Trophoblast cell (in vitro differentiated cells and primary cell): Measurements from ENCODE around the gene UTY.

Source experiments
- DNase-seq, 2 donors: peaks; one replicate each; pipeline ENCODE4 v3.0.0-alpha.2; 2016
- H2AFZ ChIP-seq: 2 replicates; pipeline ENCODE4 v1.6.1; 2013; ENCODE audit warnings: low read length, moderate library complexity, mild to moderate bottlenecking; ENCODE audit not compliant: insufficient read depth, poor library complexity
- H2AK5ac ChIP-seq: 2 replicates; pipeline ENCODE4 v1.6.1; 2013; ENCODE audit warnings: mild to moderate bottlenecking, low read length
- H2BK120ac ChIP-seq: 2 replicates; pipeline ENCODE4 v1.6.1; 2013; ENCODE audit warnings: low read length, mild to moderate bottlenecking, moderate library complexity; ENCODE audit not compliant: insufficient read depth, poor library complexity
- H2BK12ac ChIP-seq: 2 replicates; pipeline ENCODE4 v1.6.1; 2013; ENCODE audit warnings: mild to moderate bottlenecking, low read length, moderate library complexity
- H2BK5ac ChIP-seq: 2 replicates; pipeline ENCODE4 v1.6.1; 2013; ENCODE audit warnings: low read length, low read depth, moderate library complexity, mild to moderate bottlenecking; ENCODE audit not compliant: poor library complexity
- H3K14ac ChIP-seq: 2 replicates; pipeline ENCODE4 v1.6.1; 2013; ENCODE audit warnings: mild to moderate bottlenecking, low read length
- H3K18ac ChIP-seq: 2 replicates; pipeline ENCODE4 v1.6.1; 2013; ENCODE audit warnings: mild to moderate bottlenecking, low read length
- H3K23ac ChIP-seq: 2 replicates; pipeline ENCODE4 v1.6.1; 2013; ENCODE audit warnings: low read length
- H3K27ac ChIP-seq: 2 replicates; pipeline ENCODE4 v1.5.1; 2013; ENCODE audit warnings: low read depth, mild to moderate bottlenecking, inconsistent platforms, low read length, moderate library complexity
- H3K27me3 ChIP-seq: 2 replicates; pipeline ENCODE4 v1.6.1; 2013; ENCODE audit warnings: inconsistent platforms, mild to moderate bottlenecking, low read length, moderate library complexity; ENCODE audit not compliant: insufficient read depth
- H3K36me3 ChIP-seq, 2 experiments: 1 replicate in 1 of 2; 2 replicates in 1 of 2; pipeline ENCODE4 v1.6.1; 2013; ENCODE audit warnings: low read length in 2 of 2, mild to moderate bottlenecking in 2 of 2, moderate library complexity in 1 of 2; ENCODE audit not compliant: insufficient read depth in 2 of 2, control insufficient read depth in 1 of 2
- H3K4ac ChIP-seq: 2 replicates; pipeline ENCODE4 v1.6.1; 2013; ENCODE audit warnings: low read depth, mild to moderate bottlenecking, low read length, moderate library complexity
- H3K4me1 ChIP-seq, 2 experiments: 1 replicate in 1 of 2; 2 replicates in 1 of 2; pipeline ENCODE4 v1.6.1; 2013; ENCODE audit warnings: low read length in 2 of 2, mild to moderate bottlenecking in 2 of 2, moderate library complexity in 1 of 2; ENCODE audit not compliant: insufficient read depth in 2 of 2, control insufficient read depth in 1 of 2
- H3K4me2 ChIP-seq: 2 replicates; pipeline ENCODE4 v1.6.1; 2013; ENCODE audit warnings: inconsistent platforms, mild to moderate bottlenecking, low read length, moderate library complexity
- H3K4me3 ChIP-seq: 2 replicates; pipeline ENCODE4 v1.5.1; 2013; ENCODE audit warnings: mild to moderate bottlenecking, low read depth, low read length, inconsistent platforms
- H3K79me1 ChIP-seq: one replicate; pipeline ENCODE4 v1.6.1; 2013; ENCODE audit warnings: low read length
- H3K79me2 ChIP-seq: 2 replicates; pipeline ENCODE4 v1.6.1; 2013; ENCODE audit warnings: low read length, mild to moderate bottlenecking; ENCODE audit not compliant: control insufficient read depth, insufficient read depth, poor library complexity
- H3K9ac ChIP-seq: 2 replicates; pipeline ENCODE4 v1.6.1; 2013; ENCODE audit warnings: mild to moderate bottlenecking, low read length
- H3K9me3 ChIP-seq: 2 replicates; pipeline ENCODE4 v1.6.1; 2013; ENCODE audit warnings: low read depth, mild to moderate bottlenecking, control low read depth, inconsistent platforms, low read length; ENCODE audit not compliant: insufficient read depth
- H4K12ac ChIP-seq: 2 replicates; pipeline ENCODE4 v1.6.1; 2013; ENCODE audit warnings: low read depth, mild to moderate bottlenecking, low read length, moderate library complexity
- H4K8ac ChIP-seq: 2 replicates; pipeline ENCODE4 v1.6.1; 2013; ENCODE audit warnings: low read depth, mild to moderate bottlenecking, low read length, moderate library complexity
- H4K91ac ChIP-seq: one replicate; pipeline ENCODE4 v1.6.1; 2013; ENCODE audit warnings: low read depth, mild to moderate bottlenecking, low read length, moderate library complexity
- WGBS: extraction: QIAGEN DNeasy Blood & Tissue Kit; methylation state at CpG from one replicate; pipeline ENCODE4 v1.1.7; 2013; ENCODE audit warnings: missing lambda C conversion rate; ENCODE audit not compliant: insufficient read length, insufficient coverage; ENCODE audit errors: extremely low coverage; 5-methylcytosine and 5-hydroxymethylcytosine counted together

UTY gene

DNA sequence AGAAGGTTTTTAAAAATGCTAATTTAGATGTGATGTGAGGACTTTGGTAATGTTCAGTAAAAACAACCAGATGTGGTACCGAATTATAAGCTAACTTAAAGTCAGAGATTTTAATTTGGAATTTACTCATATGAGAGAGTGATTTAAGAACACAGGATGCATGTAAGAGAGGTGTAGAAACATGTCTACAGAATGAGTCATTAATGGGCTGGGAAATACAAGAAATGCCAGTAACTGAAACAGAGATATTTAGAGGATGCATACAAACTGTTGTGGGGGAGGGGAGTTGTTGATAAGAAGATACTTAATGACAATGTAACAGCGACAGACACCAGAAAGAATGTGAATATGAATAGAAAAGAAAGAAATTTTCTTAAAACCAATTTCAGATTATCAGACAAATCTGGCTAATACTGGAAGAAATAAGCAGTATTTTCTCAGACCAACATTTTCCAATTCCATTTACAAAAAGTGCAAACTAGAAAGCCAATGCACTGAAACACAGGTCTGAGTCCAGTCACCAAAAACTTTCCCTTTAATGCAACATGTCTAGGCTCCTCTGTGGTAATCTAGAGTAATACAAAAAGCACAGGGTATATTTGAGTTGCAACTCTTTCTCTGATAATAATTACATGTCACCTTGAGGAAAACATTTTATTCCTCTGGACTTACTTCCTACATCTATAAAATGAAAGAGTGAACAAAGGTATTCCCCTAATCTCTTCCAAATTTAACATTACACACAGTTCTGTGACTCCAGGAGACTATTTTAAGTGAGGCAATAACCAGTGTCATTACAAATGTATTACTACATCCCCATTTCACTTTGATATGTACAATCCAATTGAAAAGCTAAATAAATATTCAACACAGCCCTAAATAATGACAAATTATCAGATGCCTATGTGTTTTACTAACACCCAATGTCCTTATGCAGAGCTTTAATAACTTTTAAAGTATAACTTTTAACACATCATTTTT is 117.9 kb downstream of the UTY start:
- Histone ChIP-seq H3K4me3 (no peak overlapping the region), H2AK5ac (no peak overlapping the region), H3K9ac (no peak overlapping the region), H2AFZ (no peak overlapping the region), H3K27ac (no peak overlapping the region), H3K18ac (no peak overlapping the region), H4K91ac (no peak overlapping the region), H3K4me2 (no peak overlapping the region), H2BK12ac (no peak overlapping the region), H3K14ac (no peak overlapping the region), H4K8ac (no peak overlapping the region), H3K79me2 (no peaks in the 10 kb centered on the region), H3K9me3 (no peaks in the 10 kb centered on the region), H3K4ac (no peak overlapping the region), H3K36me3 (peaks cover 0 to 5% of the 10 kb centered on the region in 2 experiments), H2BK120ac (no peak overlapping the region), H3K4me1 (no peaks in the 10 kb centered on the region), H2BK5ac (no peak overlapping the region), H3K23ac (no peak overlapping the region), H4K12ac (no peak overlapping the region), H3K79me1 (no peaks in the 10 kb centered on the region), H3K27me3 (no peaks in the 10 kb centered on the region)
- DNase-seq = peak in 1 of 2 donors; percentile 8
- WGBS = no CpG with 5 or more reads among the region's 2 CpGs

DNA sequence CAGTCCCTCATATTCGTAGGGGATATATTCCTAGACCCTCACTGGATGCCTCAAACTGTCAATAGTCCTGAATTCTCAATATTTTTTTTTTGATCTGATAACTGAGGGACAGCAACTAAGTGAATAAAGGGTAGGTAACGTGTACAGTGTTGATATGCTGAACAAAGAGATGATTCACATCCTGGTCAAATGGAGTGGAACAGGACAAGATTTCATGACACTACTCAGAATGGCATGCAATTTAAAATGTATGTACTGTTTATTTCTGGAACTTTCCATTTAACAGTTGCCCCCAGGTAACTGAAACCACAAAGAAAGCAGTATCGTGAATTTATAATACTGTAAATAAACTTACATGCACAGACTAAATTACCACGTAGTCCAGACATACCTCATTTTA is 128.4 kb downstream of the UTY start:
- H2AK5ac ChIP-seq = no peak overlapping the region
- peaks cover 10 to 15% of the 10 kb centered on the region in 2 experiments for H3K36me3 ChIP-seq
- H3K27me3 ChIP-seq = no peaks in the 10 kb centered on the region
- H3K4ac ChIP-seq = no peak overlapping the region
- no peak overlapping the region for H2BK120ac ChIP-seq
- no peak overlapping the region for H3K9ac ChIP-seq
- H3K4me3 ChIP-seq = no peak overlapping the region
- no peak overlapping the region for H2BK12ac ChIP-seq
- no peak overlapping the region for H4K91ac ChIP-seq
- peaks cover 2 to 3% of the 10 kb centered on the region in 2 experiments for H3K4me1 ChIP-seq
- WGBS = no CpG with 5 or more reads among the region's 4 CpGs
- no peak overlapping the region for H4K8ac ChIP-seq
- no peak overlapping the region for H3K14ac ChIP-seq
- H3K9me3 ChIP-seq = no peaks in the 10 kb centered on the region
- no peak overlapping the region for H3K23ac ChIP-seq
- no peak for DNase-seq
- H4K12ac ChIP-seq = no peak overlapping the region
- H3K79me1 ChIP-seq = no peaks in the 10 kb centered on the region
- no peak overlapping the region for H2AFZ ChIP-seq
- no peak overlapping the region for H3K27ac ChIP-seq
- H3K79me2 ChIP-seq = no peaks in the 10 kb centered on the region
- H3K18ac ChIP-seq = no peak overlapping the region
- H2BK5ac ChIP-seq = no peak overlapping the region
- no peak overlapping the region for H3K4me2 ChIP-seq

DNA sequence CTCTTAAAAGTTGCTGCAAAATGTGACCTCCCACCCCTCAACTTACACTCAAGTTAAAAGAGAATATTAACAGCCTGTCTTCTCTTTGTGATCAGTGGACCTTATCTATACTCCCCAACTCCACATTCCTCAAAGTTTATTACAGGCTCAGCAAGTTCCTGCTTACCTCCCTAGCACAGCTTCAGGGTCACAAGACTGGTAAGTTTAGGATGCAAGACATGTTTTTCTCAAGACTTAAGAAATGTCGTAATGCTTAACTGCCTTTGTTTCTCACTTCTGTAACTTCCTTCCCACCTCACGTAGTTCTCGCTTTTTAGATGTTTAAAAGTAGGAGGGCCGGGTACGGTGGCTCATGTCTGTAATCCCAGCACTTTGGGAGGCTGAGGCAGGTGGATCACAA is 132.7 kb downstream of the UTY start:
- WGBS = no CpG with 5 or more reads among the region's 5 CpGs
- no peak overlapping the region for H2AK5ac ChIP-seq
- no peak overlapping the region for H3K9ac ChIP-seq
- peaks cover 8 to 10% of the 10 kb centered on the region in 2 experiments for H3K36me3 ChIP-seq
- no peak overlapping the region for H3K4ac ChIP-seq
- H3K79me1 ChIP-seq = peaks cover 3% of the 10 kb centered on the region
- no peak overlapping the region for H3K4me3 ChIP-seq
- H4K91ac ChIP-seq = no peak overlapping the region
- no peak overlapping the region for H2BK5ac ChIP-seq
- no peak overlapping the region for H3K18ac ChIP-seq
- no peak overlapping the region for H4K12ac ChIP-seq
- H4K8ac ChIP-seq = no peak overlapping the region
- H2AFZ ChIP-seq = no peak overlapping the region
- DNase-seq = no peak
- H2BK120ac ChIP-seq = no peak overlapping the region
- H3K14ac ChIP-seq = no peak overlapping the region
- no peaks in the 10 kb centered on the region for H3K27me3 ChIP-seq
- no peak overlapping the region for H3K23ac ChIP-seq
- H2BK12ac ChIP-seq = no peak overlapping the region
- peaks cover 2 to 3% of the 10 kb centered on the region in 2 experiments for H3K4me1 ChIP-seq
- no peak overlapping the region for H3K4me2 ChIP-seq
- no peaks in the 10 kb centered on the region for H3K9me3 ChIP-seq
- no peaks in the 10 kb centered on the region for H3K79me2 ChIP-seq
- H3K27ac ChIP-seq = no peak overlapping the region

DNA sequence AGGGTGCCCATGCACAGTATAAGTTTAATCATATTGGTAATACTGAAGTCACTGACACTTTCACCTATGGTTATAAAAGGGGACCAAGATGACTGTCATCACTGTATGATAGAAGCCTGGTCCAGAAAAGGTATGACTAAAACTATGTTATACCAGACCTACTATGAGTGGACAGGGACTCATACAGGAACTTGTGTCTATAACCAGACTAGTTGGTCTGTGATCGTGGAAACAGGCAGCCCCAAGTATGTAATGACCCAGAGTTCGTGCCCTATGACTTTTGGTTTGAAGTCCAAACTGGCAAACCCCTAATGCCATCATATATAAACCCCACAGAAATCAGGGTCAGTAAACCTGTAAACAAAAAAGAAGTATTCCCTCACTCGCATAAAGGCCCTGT is 134.3 kb downstream of the UTY start:
- no peak overlapping the region for H3K14ac ChIP-seq
- H4K12ac ChIP-seq = no peak overlapping the region
- peaks cover 5% of the 10 kb centered on the region for H3K79me1 ChIP-seq
- H2BK120ac ChIP-seq = no peak overlapping the region
- H3K36me3 ChIP-seq = peaks cover 11 to 12% of the 10 kb centered on the region in 2 experiments
- H3K9ac ChIP-seq = no peak overlapping the region
- H3K27ac ChIP-seq = no peak overlapping the region
- H2BK5ac ChIP-seq = no peak overlapping the region
- H2BK12ac ChIP-seq = no peak overlapping the region
- DNase-seq = no peak
- no peak overlapping the region for H4K8ac ChIP-seq
- no peaks in the 10 kb centered on the region for H3K27me3 ChIP-seq
- H2AFZ ChIP-seq = no peak overlapping the region
- H3K23ac ChIP-seq = no peak overlapping the region
- H3K18ac ChIP-seq = no peak overlapping the region
- H2AK5ac ChIP-seq = no peak overlapping the region
- no peaks in the 10 kb centered on the region for H3K4me1 ChIP-seq
- no peaks in the 10 kb centered on the region for H3K9me3 ChIP-seq
- H3K4ac ChIP-seq = no peak overlapping the region
- no peak overlapping the region for H4K91ac ChIP-seq
- WGBS = no CpG with 5 or more reads among the region's 3 CpGs
- H3K4me2 ChIP-seq = no peak overlapping the region
- H3K79me2 ChIP-seq = no peaks in the 10 kb centered on the region
- H3K4me3 ChIP-seq = no peak overlapping the region
